Panc1 (cell line): Measurements from ENCODE around the gene GPRIN2.
"Not testable (repeated sequence)": the region's sequence is repeated elsewhere in the genome, so short reads cannot be mapped to it uniquely, and the experiment has no call there.

Source experiments
- POLR2AphosphoS5 ChIP-seq: IDR thresholded peaks from 2 replicates; pipeline ENCODE4 v1.6.1; 2012; ENCODE audit warnings: mild to moderate bottlenecking, low read depth, low read length, moderate library complexity
- TCF7L2 ChIP-seq: IDR thresholded peaks from 2 replicates; pipeline ENCODE4 v1.6.1; 2011; ENCODE audit warnings: mild to moderate bottlenecking, low read depth, low read length, inconsistent platforms
- TF ChIP-seq, protein P1 (sequence below): fragments of 450-650 bp; IDR thresholded peaks from 2 replicates; pipeline ENCODE4 v1.5.1; 2017; ENCODE audit warnings: mild to moderate bottlenecking
- TF ChIP-seq, protein P2 (sequence below), 2 experiments: IDR thresholded peaks; 2 replicates each; pipeline ENCODE4 v1.6.1; 2011 to 2012; ENCODE audit warnings: low read depth in 2 of 2, control low read depth in 1 of 2, low read length in 1 of 2, mild to moderate bottlenecking in 1 of 2, moderate library complexity in 1 of 2; ENCODE audit not compliant: insufficient read depth in 1 of 2

DNA sequence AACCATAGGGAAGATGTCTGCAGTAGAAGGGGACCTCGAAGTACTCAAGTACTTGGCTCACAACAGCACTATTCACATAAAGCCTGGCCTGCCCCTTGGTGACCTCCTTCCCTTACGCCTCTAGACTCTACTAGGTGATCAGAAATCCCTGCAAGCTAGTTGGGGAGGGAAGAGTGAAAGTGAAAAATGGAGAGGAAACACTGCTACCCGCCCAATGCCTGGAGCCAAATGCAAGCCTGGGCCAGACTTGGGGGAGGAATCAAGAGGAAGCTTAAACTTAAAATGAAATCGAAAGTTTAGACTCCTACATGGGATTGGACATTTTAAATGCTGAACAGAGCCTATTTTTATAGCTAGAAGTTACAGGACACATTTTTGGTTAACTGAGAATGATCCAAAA is 40.1 kb upstream of the GPRIN2 start:
- TF ChIP-seq, protein P1, sequence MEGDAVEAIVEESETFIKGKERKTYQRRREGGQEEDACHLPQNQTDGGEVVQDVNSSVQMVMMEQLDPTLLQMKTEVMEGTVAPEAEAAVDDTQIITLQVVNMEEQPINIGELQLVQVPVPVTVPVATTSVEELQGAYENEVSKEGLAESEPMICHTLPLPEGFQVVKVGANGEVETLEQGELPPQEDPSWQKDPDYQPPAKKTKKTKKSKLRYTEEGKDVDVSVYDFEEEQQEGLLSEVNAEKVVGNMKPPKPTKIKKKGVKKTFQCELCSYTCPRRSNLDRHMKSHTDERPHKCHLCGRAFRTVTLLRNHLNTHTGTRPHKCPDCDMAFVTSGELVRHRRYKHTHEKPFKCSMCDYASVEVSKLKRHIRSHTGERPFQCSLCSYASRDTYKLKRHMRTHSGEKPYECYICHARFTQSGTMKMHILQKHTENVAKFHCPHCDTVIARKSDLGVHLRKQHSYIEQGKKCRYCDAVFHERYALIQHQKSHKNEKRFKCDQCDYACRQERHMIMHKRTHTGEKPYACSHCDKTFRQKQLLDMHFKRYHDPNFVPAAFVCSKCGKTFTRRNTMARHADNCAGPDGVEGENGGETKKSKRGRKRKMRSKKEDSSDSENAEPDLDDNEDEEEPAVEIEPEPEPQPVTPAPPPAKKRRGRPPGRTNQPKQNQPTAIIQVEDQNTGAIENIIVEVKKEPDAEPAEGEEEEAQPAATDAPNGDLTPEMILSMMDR = not testable (repeated sequence)
- TF ChIP-seq TCF7L2, POLR2AphosphoS5: not testable (repeated sequence)
- TF ChIP-seq, protein P2, sequence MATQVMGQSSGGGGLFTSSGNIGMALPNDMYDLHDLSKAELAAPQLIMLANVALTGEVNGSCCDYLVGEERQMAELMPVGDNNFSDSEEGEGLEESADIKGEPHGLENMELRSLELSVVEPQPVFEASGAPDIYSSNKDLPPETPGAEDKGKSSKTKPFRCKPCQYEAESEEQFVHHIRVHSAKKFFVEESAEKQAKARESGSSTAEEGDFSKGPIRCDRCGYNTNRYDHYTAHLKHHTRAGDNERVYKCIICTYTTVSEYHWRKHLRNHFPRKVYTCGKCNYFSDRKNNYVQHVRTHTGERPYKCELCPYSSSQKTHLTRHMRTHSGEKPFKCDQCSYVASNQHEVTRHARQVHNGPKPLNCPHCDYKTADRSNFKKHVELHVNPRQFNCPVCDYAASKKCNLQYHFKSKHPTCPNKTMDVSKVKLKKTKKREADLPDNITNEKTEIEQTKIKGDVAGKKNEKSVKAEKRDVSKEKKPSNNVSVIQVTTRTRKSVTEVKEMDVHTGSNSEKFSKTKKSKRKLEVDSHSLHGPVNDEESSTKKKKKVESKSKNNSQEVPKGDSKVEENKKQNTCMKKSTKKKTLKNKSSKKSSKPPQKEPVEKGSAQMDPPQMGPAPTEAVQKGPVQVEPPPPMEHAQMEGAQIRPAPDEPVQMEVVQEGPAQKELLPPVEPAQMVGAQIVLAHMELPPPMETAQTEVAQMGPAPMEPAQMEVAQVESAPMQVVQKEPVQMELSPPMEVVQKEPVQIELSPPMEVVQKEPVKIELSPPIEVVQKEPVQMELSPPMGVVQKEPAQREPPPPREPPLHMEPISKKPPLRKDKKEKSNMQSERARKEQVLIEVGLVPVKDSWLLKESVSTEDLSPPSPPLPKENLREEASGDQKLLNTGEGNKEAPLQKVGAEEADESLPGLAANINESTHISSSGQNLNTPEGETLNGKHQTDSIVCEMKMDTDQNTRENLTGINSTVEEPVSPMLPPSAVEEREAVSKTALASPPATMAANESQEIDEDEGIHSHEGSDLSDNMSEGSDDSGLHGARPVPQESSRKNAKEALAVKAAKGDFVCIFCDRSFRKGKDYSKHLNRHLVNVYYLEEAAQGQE (IDR thresholded peaks at IDR 0.05; ENCODE audit: insufficient read depth in 1 of 2, low read depth in 2 of 2, low read length in 1 of 2) = not testable (repeated sequence)
